Loucy (cell line): Measurements from ENCODE around the gene KIF16B.

Source experiments
- H2AFZ ChIP-seq: fragments of 200-600 bp; sonication (generic); 2 replicates; pipeline ENCODE4 v1.6.0; 2016; ENCODE audit warnings: antibody characterized with exemption, mild to moderate bottlenecking, low read length, moderate library complexity
- H3F3A ChIP-seq: fragments of 200-600 bp; 2 replicates; pipeline ENCODE4 v1.6.0; 2016; ENCODE audit warnings: antibody characterized with exemption, low read depth, mild to moderate bottlenecking
- H3K27me3 ChIP-seq: fragments of 200-600 bp; sonication (generic); 2 replicates; pipeline ENCODE4 v1.6.1; 2014; ENCODE audit warnings: low read length, mild to moderate bottlenecking; ENCODE audit not compliant: insufficient read depth, poor library complexity, severe bottlenecking
- H3K36me3 ChIP-seq: fragments of 200-600 bp; sonication (generic); 2 replicates; pipeline ENCODE4 v1.6.1; 2016; ENCODE audit warnings: low read length; ENCODE audit not compliant: insufficient read depth
- H3K4me1 ChIP-seq: fragments of 200-600 bp; sonication (generic); 2 replicates; pipeline ENCODE4 v1.5.1; 2014; ENCODE audit warnings: low read length, mild to moderate bottlenecking; ENCODE audit not compliant: insufficient read depth, poor library complexity, severe bottlenecking
- H3K4me2 ChIP-seq: fragments of 200-600 bp; sonication (generic); 2 replicates; pipeline ENCODE4 v1.6.0; 2014; ENCODE audit warnings: antibody characterized with exemption, low read length, low read depth, mild to moderate bottlenecking; ENCODE audit not compliant: poor library complexity, severe bottlenecking
- H3K4me3 ChIP-seq: fragments of 200-600 bp; sonication (generic); 2 replicates; pipeline ENCODE4 v1.5.1; 2014; ENCODE audit warnings: low read length, mild to moderate bottlenecking, mixed read lengths; ENCODE audit not compliant: poor library complexity, severe bottlenecking
- H3K79me2 ChIP-seq: fragments of 200-600 bp; sonication (generic); 2 replicates; pipeline ENCODE4 v1.6.1; 2014; ENCODE audit warnings: low read length; ENCODE audit not compliant: insufficient read depth
- H3K9ac ChIP-seq: fragments of 200-600 bp; sonication (generic); 2 replicates; pipeline ENCODE4 v1.6.0; 2014; ENCODE audit warnings: mild to moderate bottlenecking, low read depth, low read length, moderate library complexity; ENCODE audit not compliant: poor library complexity, severe bottlenecking
- H3K9me2 ChIP-seq: fragments of 200-600 bp; sonication (generic); replicated peaks from 2 replicates; pipeline ENCODE4 v1.6.1; 2016; ENCODE audit warnings: low read depth, low read length, mixed read lengths
- H3K9me3 ChIP-seq: fragments of 200-600 bp; sonication (generic); 2 replicates; pipeline ENCODE4 v1.6.1; 2014; ENCODE audit warnings: mild to moderate bottlenecking, antibody characterized with exemption, low read length, low read depth; ENCODE audit not compliant: insufficient read depth
- H4K20me1 ChIP-seq: fragments of 200-600 bp; sonication (generic); 2 replicates; pipeline ENCODE4 v1.6.0; 2014; ENCODE audit warnings: antibody characterized with exemption, low read length, mild to moderate bottlenecking; ENCODE audit not compliant: insufficient read depth, poor library complexity, severe bottlenecking
- EZH2phosphoT487 ChIP-seq: fragments of 200-600 bp; IDR thresholded peaks from 2 replicates; pipeline ENCODE4 v1.6.1; 2018; ENCODE audit warnings: antibody characterized with exemption, mild to moderate bottlenecking, moderate library complexity, borderline replicate concordance
- TF ChIP-seq, protein P1 (sequence below): fragments of 200-600 bp; sonication (generic); conservative IDR thresholded peaks from 2 replicates; pipeline ENCODE4 v1.5.1; 2014; ENCODE audit warnings: mild to moderate bottlenecking, antibody characterized with exemption, low read length

The KIF16B gene

DNA sequence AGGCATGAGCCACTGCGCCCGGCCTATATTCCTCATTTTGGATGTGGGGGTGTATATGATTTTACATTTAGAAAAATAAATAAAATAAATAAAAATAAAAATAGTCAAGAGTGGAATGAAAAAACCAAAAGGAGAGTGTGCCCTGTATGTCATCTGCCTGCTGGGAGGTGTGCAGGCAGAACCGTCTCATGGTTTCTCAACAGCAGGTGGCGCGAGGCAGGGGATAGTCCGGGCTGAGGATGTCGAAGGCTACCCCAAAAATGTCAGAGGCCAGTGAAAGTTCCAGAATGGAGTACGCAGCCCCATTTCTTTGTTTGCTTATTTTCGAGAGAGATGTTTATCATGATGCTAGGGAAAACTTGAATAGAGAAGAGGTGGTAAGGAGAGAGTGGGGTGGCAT is 16.4 kb upstream of the KIF16B start:
- TF ChIP-seq, protein P1, sequence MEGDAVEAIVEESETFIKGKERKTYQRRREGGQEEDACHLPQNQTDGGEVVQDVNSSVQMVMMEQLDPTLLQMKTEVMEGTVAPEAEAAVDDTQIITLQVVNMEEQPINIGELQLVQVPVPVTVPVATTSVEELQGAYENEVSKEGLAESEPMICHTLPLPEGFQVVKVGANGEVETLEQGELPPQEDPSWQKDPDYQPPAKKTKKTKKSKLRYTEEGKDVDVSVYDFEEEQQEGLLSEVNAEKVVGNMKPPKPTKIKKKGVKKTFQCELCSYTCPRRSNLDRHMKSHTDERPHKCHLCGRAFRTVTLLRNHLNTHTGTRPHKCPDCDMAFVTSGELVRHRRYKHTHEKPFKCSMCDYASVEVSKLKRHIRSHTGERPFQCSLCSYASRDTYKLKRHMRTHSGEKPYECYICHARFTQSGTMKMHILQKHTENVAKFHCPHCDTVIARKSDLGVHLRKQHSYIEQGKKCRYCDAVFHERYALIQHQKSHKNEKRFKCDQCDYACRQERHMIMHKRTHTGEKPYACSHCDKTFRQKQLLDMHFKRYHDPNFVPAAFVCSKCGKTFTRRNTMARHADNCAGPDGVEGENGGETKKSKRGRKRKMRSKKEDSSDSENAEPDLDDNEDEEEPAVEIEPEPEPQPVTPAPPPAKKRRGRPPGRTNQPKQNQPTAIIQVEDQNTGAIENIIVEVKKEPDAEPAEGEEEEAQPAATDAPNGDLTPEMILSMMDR = no peak
- no peak for TF ChIP-seq EZH2phosphoT487
- H3K9me3 ChIP-seq = no peaks in the 10 kb centered on the region
- no peak overlapping the region for H3K4me3 ChIP-seq
- no peak overlapping the region for H3K4me2 ChIP-seq
- H2AFZ ChIP-seq = no peak overlapping the region
- H3K36me3 ChIP-seq = no peaks in the 10 kb centered on the region
- no peaks in the 10 kb centered on the region for H3K9me2 ChIP-seq
- no peaks in the 10 kb centered on the region for H4K20me1 ChIP-seq
- H3K9ac ChIP-seq = no peak overlapping the region
- no peaks in the 10 kb centered on the region for H3K27me3 ChIP-seq
- no peaks in the 10 kb centered on the region for H3K79me2 ChIP-seq
- H3K4me1 ChIP-seq = no peaks in the 10 kb centered on the region
- no peaks in the 10 kb centered on the region for H3F3A ChIP-seq

GRCh38 chr20:16588241-16588640 is 15.0 kb upstream of the KIF16B start:
- H3K79me2 ChIP-seq = no peaks in the 10 kb centered on the region
- H3K9ac ChIP-seq = no peak overlapping the region
- no peaks in the 10 kb centered on the region for H3K36me3 ChIP-seq
- TF ChIP-seq, protein P1 = no peak
- TF ChIP-seq EZH2phosphoT487 = no peak
- no peaks in the 10 kb centered on the region for H3F3A ChIP-seq
- H3K9me2 ChIP-seq = no peaks in the 10 kb centered on the region
- no peaks in the 10 kb centered on the region for H3K4me1 ChIP-seq
- H3K4me2 ChIP-seq = no peak overlapping the region
- H3K4me3 ChIP-seq = no peak overlapping the region
- no peaks in the 10 kb centered on the region for H4K20me1 ChIP-seq
- no peaks in the 10 kb centered on the region for H3K27me3 ChIP-seq
- no peak overlapping the region for H2AFZ ChIP-seq
- no peaks in the 10 kb centered on the region for H3K9me3 ChIP-seq

DNA sequence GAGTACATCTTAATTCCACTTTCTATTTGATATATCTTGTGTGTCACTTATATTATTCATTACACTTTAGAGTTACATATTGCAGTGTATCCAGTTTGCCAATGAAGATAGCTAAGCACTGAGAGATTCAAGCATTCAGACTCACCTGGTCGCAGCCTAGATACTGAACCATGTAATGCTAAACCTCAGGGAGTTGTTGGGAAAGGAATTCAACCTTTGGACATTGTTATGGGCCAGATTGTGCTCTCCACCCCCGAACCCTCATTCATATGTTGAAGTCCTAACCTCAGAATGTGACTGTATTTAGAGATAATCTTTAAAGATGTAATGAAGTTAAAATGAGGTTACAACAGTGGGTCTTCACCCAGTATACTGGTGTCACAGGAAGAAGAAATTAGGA is 13.8 kb upstream of the KIF16B start:
- Histone ChIP-seq H2AFZ (no peak overlapping the region), H3K27me3 (no peaks in the 10 kb centered on the region), H3F3A (no peaks in the 10 kb centered on the region), H3K9ac (no peak overlapping the region), H3K36me3 (no peaks in the 10 kb centered on the region), H3K4me3 (no peak overlapping the region), H3K4me2 (no peak overlapping the region), H3K9me2 (no peaks in the 10 kb centered on the region), H4K20me1 (no peaks in the 10 kb centered on the region), H3K4me1 (no peaks in the 10 kb centered on the region), H3K9me3 (no peaks in the 10 kb centered on the region), H3K79me2 (no peaks in the 10 kb centered on the region)
- TF ChIP-seq, protein P1 = no peak
- TF ChIP-seq EZH2phosphoT487 = no peak
